Right lobe of liver (tissue), 6 donors: ENCODE results near the gene EXOC3L2. TPM values are rescaled to one million over a fixed set of nuclear protein-coding genes. Genes with fewer than 3 reads are reported as not detected.

Experiments used
- ATAC-seq, 4 donors: fragments of 200-7000 bp; cut with Tn5 transposase; one replicate each; pipeline ENCODE4 v1.9.1; 2020; ENCODE audit warnings: mild to moderate bottlenecking in 4 of 4, moderate library complexity in 4 of 4
- DNase-seq, 3 donors: peaks; one replicate each; pipeline ENCODE4 v3.0.0-alpha.2; 2020
- H3K27ac ChIP-seq, 3 donors: fragments of 200-600 bp; one replicate each; pipeline ENCODE4 v1.8.0; 2022
- H3K27me3 ChIP-seq, 2 donors: fragments of 200-600 bp; one replicate each; pipeline ENCODE4 v1.8.0; 2022
- H3K36me3 ChIP-seq, 4 donors: fragments of 200-600 bp; sonication (generic) in 1 of 4; one replicate each; pipeline versions ENCODE4 v1.5.1 to v1.8.0; 2017 to 2022; ENCODE audit warnings: control low read depth in 1 of 4
- H3K4me1 ChIP-seq, 4 donors: fragments of 200-600 bp; sonication (generic) in 1 of 4; one replicate each; pipeline versions ENCODE4 v1.5.1 to v1.8.0; 2017 to 2022; ENCODE audit warnings: control low read depth in 1 of 4
- H3K4me3 ChIP-seq, 3 donors: fragments of 200-600 bp; one replicate each; pipeline ENCODE4 v1.8.0; 2022
- H3K9me3 ChIP-seq, 4 donors: fragments of 200-600 bp; sonication (generic) in 1 of 4; one replicate each; pipeline versions ENCODE4 v1.5.1 to v1.8.0; 2017 to 2022; ENCODE audit warnings: control low read depth in 1 of 4
- CTCF ChIP-seq, 4 donors: fragments of 200-600 bp in 3 of 4; fragments of 450-650 bp in 1 of 4; IDR thresholded peaks; one replicate each; pipeline versions ENCODE4 v1.5.1 to v1.8.0; 2016 to 2022; ENCODE audit warnings: antibody characterized with exemption in 4 of 4, mild to moderate bottlenecking in 2 of 4
- POLR2A ChIP-seq: fragments of 450-650 bp; IDR thresholded peaks from one replicate; pipeline ENCODE4 v1.6.1; 2017; ENCODE audit warnings: antibody characterized with exemption, mild to moderate bottlenecking
- WGBS: methylation state at CpG from one replicate; pipeline ENCODE4 v1.1.6; 2018; ENCODE audit warnings: low coverage, low lambda C conversion rate; ENCODE audit not compliant: insufficient coverage; ENCODE audit errors: missing lambda C conversion rate; 5-methylcytosine and 5-hydroxymethylcytosine counted together
- intact Hi-C, 2 donors: fragments of 100-400 bp; cut with DNase I; formaldehyde crosslinking; loops; one replicate each; pipeline versions ENCODE4 v1.11.2 to v1.14.1; 2022
- total RNA-seq, 6 experiments: library from RNA; depleted of rRNA in 2 of 6; stranded (reverse); fragments of >200 nt in 2 of 6; fragmentation: NEBNext Ultra II Directional in 3 of 6; extraction: Animal tissue kit (Norgen Biotek cat#: 25700) in 3 of 6; gene quantifications; one replicate each; pipeline versions ENCODE4 v1.1.0 to v1.2.4, GENCODE V29; 2016 to 2023
- donor health status: DM: no; HTN: yes; CAD: no.
- donor health status: DM: no; HTN: no; CAD: no.
- donor health status: DM: no; HTN: no; CAD: no.
- donor health status: DM: no; HTN: yes; CAD: no.
- donor health status: DM: no; HTN: yes; CAD: no.

EXOC3L2 gene
- total RNA-seq, 6 experiments from 2014 or later: 1.8 to 6.9 (median 4.4) TPM

GRCh38 chr19:45265375-45265774, 20.2 kb upstream of the EXOC3L2 start:
- H3K27ac ChIP-seq: no peak overlapping the region
- intact Hi-C loops: no loop called here
- DNase-seq (no peak), ATAC-seq (peak in 1 of 4 donors; percentile 6)
- no peaks in the 10 kb centered on the region for H3K27me3 ChIP-seq
- H3K9me3 ChIP-seq: no peaks in the 10 kb centered on the region
- no peak for TF ChIP-seq CTCF (IDR thresholded peaks at IDR 0.05)
- no peak for TF ChIP-seq POLR2A
- WGBS: 95% methylated on average over 4 of the region's 5 CpGs
- peaks cover 0 to 8% (median 0%) of the 10 kb centered on the region in 4 donors for H3K4me1 ChIP-seq
- H3K36me3 ChIP-seq: peaks cover 0 to 6% (median 2%) of the 10 kb centered on the region in 4 donors
- H3K4me3 ChIP-seq: no peak overlapping the region

- Histone ChIP-seq H3K27ac (no peak overlapping the region), H3K4me1 (peaks cover 0 to 3% (median 0%) of the 10 kb centered on the region in 4 donors), H3K9me3 (no peaks in the 10 kb centered on the region), H3K36me3 (peaks cover 0 to 6% (median 2%) of the 10 kb centered on the region in 4 donors), H3K4me3 (no peak overlapping the region), H3K27me3 (no peaks in the 10 kb centered on the region)
- DNase-seq (no peak), ATAC-seq (peak in 2 of 4 donors; percentile 26 to 32)
- 79% methylated on average over 14 of the region's 19 CpGs for WGBS
- TF ChIP-seq POLR2A (no peak), CTCF (IDR thresholded peaks at IDR 0.05) (no peak)
- intact Hi-C loops: no loop called here
These were observed 19.6 kb upstream of the EXOC3L2 start for GRCh38 chr19:45264781-45265317.

GRCh38 chr19:45263013-45263412, 17.8 kb upstream of the EXOC3L2 start:
- DNase-seq (no peak), ATAC-seq (no peak)
- WGBS: no CpG with 5 or more reads among the region's 11 CpGs
- no peak overlapping the region for H3K4me3 ChIP-seq
- no peaks in the 10 kb centered on the region for H3K4me1 ChIP-seq
- TF ChIP-seq CTCF (IDR thresholded peaks at IDR 0.05) (no peak), POLR2A (no peak)
- intact Hi-C loops: no loop called here
- H3K27ac ChIP-seq: no peak overlapping the region
- peaks cover 0 to 6% (median 0%) of the 10 kb centered on the region in 4 donors for H3K36me3 ChIP-seq
- H3K27me3 ChIP-seq: no peaks in the 10 kb centered on the region
- no peaks in the 10 kb centered on the region for H3K9me3 ChIP-seq

- DNase-seq (no peak), ATAC-seq (no peak)
- no peak overlapping the region for H3K27ac ChIP-seq
- H3K4me1 ChIP-seq: no peaks in the 10 kb centered on the region
- no peak for TF ChIP-seq POLR2A
- no peak for TF ChIP-seq CTCF (IDR thresholded peaks at IDR 0.05)
- intact Hi-C loops: no loop called here
- no peaks in the 10 kb centered on the region for H3K9me3 ChIP-seq
- H3K36me3 ChIP-seq: peaks cover 0 to 4% (median 0%) of the 10 kb centered on the region in 4 donors
- H3K4me3 ChIP-seq: no peak overlapping the region
- H3K27me3 ChIP-seq: no peaks in the 10 kb centered on the region
- WGBS: 100% methylated on average over 3 of the region's 6 CpGs
These were observed 17.4 kb upstream of the EXOC3L2 start for GRCh38 chr19:45262570-45262969.

GRCh38 chr19:45258862-45259261, 13.7 kb upstream of the EXOC3L2 start:
- Histone ChIP-seq H3K9me3 (no peaks in the 10 kb centered on the region), H3K27me3 (no peaks in the 10 kb centered on the region), H3K4me3 (no peak overlapping the region), H3K4me1 (peaks cover 0 to 4% (median 0%) of the 10 kb centered on the region in 4 donors), H3K36me3 (no peaks in the 10 kb centered on the region), H3K27ac (no peak overlapping the region)
- WGBS: 100% methylated on average over 1 of the region's 19 CpGs
- no peak for ATAC-seq
- TF ChIP-seq POLR2A: no peak
- TF ChIP-seq CTCF (IDR thresholded peaks at IDR 0.05): no peak
- intact Hi-C loops: no loop called here
- DNase-seq: no peak
